ENCODE data around the gene CYFIP1. TPM values are rescaled to one million over a fixed set of nuclear protein-coding genes. Genes with fewer than 3 reads are reported as not detected.

The CYFIP1 gene
- total and polyA plus RNA-seq, 10 of the 15 experiments (the other 5 are each of a cell fraction or from before 2014, with no cell fraction given): 3.5 to 46.2 (median 28.3) TPM

- TF ChIP-seq TCF12 (IDR thresholded peaks at IDR 0.05; ENCODE audit: low read depth, low read length) (no peak), BRCA1 (IDR thresholded peaks at IDR 0.05; ENCODE audit: low read depth, low read length) (no peak), MAX (IDR thresholded peaks at IDR 0.05; ENCODE audit: low read depth, low read length) (no peak), SKIL (IDR thresholded peaks at IDR 0.05; ENCODE audit: low read depth, poor library complexity, severe bottlenecking) (no peak), MTA3 (IDR thresholded peaks at IDR 0.05; ENCODE audit: borderline replicate concordance, low read length) (no peak), RBBP5 (conservative IDR thresholded peaks at IDR 0.05) (no peak), POLR2AphosphoS5 (IDR thresholded peaks at IDR 0.05; ENCODE audit: low read length) (no peak), NR2C2 (IDR thresholded peaks at IDR 0.05; ENCODE audit: borderline replicate concordance, control insufficient read depth, insufficient read length, low read depth) (no peak)
Measured at GRCh38 chr15:22917556-22917955, 62.6 kb downstream of the CYFIP1 start (continued).

- H2AFZ ChIP-seq (ENCODE audit: control insufficient read depth, low read depth, low read length): no peak overlapping the region
- RAD21 ChIA-PET (ENCODE audit: unreplicated experiment): no interaction called here
- H4K20me1 ChIP-seq (ENCODE audit: control insufficient read depth, insufficient read depth): no peaks in the 10 kb centered on the region
- peaks cover 4 to 10% of the 10 kb centered on the region in 2 experiments; a peak in 3 of 4 replicates for H3K36me3 ChIP-seq (ENCODE audit: control insufficient read depth in 2 of 2, insufficient read depth in 2 of 2, low read length in 1 of 2)
- H3K9me3 ChIP-seq (replicated peaks; ENCODE audit: control insufficient read depth, insufficient read depth, low read length): no peaks in the 10 kb centered on the region
- no peak for FAIRE-seq
- TSS peak; percentile 49 for BruUV-seq (replicated peaks)
- H3K9ac ChIP-seq (ENCODE audit: control insufficient read depth, insufficient read depth, low read length): no peak overlapping the region
- DNase-seq (ENCODE audit: low read depth, low spot score): no peak
- H3K4me2 ChIP-seq (ENCODE audit: control insufficient read depth, insufficient read depth): no peak overlapping the region
- H3K79me2 ChIP-seq (ENCODE audit: control insufficient read depth, insufficient read depth, low read length): no peaks in the 10 kb centered on the region
- no peaks in the 10 kb centered on the region for H3K4me1 ChIP-seq (ENCODE audit: control insufficient read depth, insufficient read depth, low read length)
- H3K27me3 ChIP-seq (replicated peaks in 1 of 2; ENCODE audit: control insufficient read depth in 2 of 2, insufficient read depth in 2 of 2, low read length in 1 of 2): no peaks in the 10 kb centered on the region
- TF ChIP-seq MLLT1 (IDR thresholded peaks at IDR 0.05): no peak
- TF ChIP-seq ZSCAN29 (IDR thresholded peaks at IDR 0.05): no peak
- TF ChIP-seq CBFB (IDR thresholded peaks at IDR 0.05; ENCODE audit: low read depth): no peak
- TF ChIP-seq CHD1 (IDR thresholded peaks at IDR 0.05; ENCODE audit: low read depth, low read length): no peak
- no peak for TF ChIP-seq RELB (IDR thresholded peaks at IDR 0.05; ENCODE audit: low read depth)
- 93% methylated on average over 35 of the region's 36 CpGs for WGBS (ENCODE audit: insufficient coverage, insufficient replicate concordance, low lambda C conversion rate, missing lambda C conversion rate)
- in situ Hi-C loops (cut with MboI): no loop called here
- POLR2A ChIA-PET: no interaction called here
- SMC1A ChIA-PET (ENCODE audit: uncharacterized antibody, unreplicated experiment): no interaction called here
- ATAC-seq: no peak
- H3K4me3 ChIP-seq: no peak overlapping the region
- H3K27ac ChIP-seq (ENCODE audit: control insufficient read depth, insufficient read depth): no peak overlapping the region
- intact Hi-C loops (cut with micrococcal nuclease; ENCODE audit: unreplicated experiment): no loop called here
- CTCF ChIA-PET: no interaction called here
Measured at GRCh38 chr15:22916606-22917350, 63.4 kb downstream of the CYFIP1 start.

All from GM12878 (cell line).